ENCODE data around the gene EIF4B. TPM values are rescaled to one million over a fixed set of nuclear protein-coding genes. Genes with fewer than 3 reads are reported as not detected.

EIF4B gene, protein sequence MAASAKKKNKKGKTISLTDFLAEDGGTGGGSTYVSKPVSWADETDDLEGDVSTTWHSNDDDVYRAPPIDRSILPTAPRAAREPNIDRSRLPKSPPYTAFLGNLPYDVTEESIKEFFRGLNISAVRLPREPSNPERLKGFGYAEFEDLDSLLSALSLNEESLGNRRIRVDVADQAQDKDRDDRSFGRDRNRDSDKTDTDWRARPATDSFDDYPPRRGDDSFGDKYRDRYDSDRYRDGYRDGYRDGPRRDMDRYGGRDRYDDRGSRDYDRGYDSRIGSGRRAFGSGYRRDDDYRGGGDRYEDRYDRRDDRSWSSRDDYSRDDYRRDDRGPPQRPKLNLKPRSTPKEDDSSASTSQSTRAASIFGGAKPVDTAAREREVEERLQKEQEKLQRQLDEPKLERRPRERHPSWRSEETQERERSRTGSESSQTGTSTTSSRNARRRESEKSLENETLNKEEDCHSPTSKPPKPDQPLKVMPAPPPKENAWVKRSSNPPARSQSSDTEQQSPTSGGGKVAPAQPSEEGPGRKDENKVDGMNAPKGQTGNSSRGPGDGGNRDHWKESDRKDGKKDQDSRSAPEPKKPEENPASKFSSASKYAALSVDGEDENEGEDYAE
- total RNA-seq = 1,845 and 2,136 TPM in 2 replicates

GRCh38 chr12:53005986-53006809, at the start of gene EIF4B:
Gene EIF4B, plus strand, starts transcription at chr12:53006456. Its CDS starts 28 bp downstream, at chr12:53006484.

GRCh38 chr12:53049571-53050318, 43.5 kb downstream of the EIF4B start, which contains the start of gene TNS2:
Gene TNS2, plus strand, starts transcription at chr12:53050065. Its CDS starts 121 bp downstream, at chr12:53050186.

GRCh38 chr12:53079226-53080117, 73.2 kb downstream of the EIF4B start, which contains the start of gene SPRYD3:
Gene SPRYD3, minus strand, starts transcription at chr12:53079390. Its CDS starts 57 bp downstream, at chr12:53079333.

Other genes with a start within 250 kb of the EIF4B start
- gene KRT76, start 229.1 kb upstream of the EIF4B start, total RNA-seq = not detected in 2 replicates
- not detected in 2 replicates for gene KRT3, start 210.3 kb upstream of the EIF4B start, total RNA-seq
- 0.14 TPM in 1 of 2 replicates, not detected in the other for gene KRT4, start 192.3 kb upstream of the EIF4B start, total RNA-seq
- not detected in 2 replicates for gene KRT79, start 172.1 kb upstream of the EIF4B start, total RNA-seq
- not detected in 2 replicates for gene KRT78, start 157.5 kb upstream of the EIF4B start, total RNA-seq
- 6.7 and 13.4 TPM in 2 replicates for gene KRT8, start 101.4 kb upstream of the EIF4B start, total RNA-seq
- gene KRT18, start 57.3 kb upstream of the EIF4B start, total RNA-seq = 66.7 and 246 TPM in 2 replicates
- gene TNS2, start 43.6 kb downstream of the EIF4B start, total RNA-seq = 23.2 and 37.3 TPM in 2 replicates
- 17.2 and 31.2 TPM in 2 replicates for gene SPRYD3, start 72.9 kb downstream of the EIF4B start, total RNA-seq
- gene IGFBP6, start 91.2 kb downstream of the EIF4B start, total RNA-seq = 666 and 756 TPM in 2 replicates
- 0.09 TPM in 1 of 2 replicates, not detected in the other for gene SOAT2, start 97.0 kb downstream of the EIF4B start, total RNA-seq
- gene ZNF740, start 174.3 kb downstream of the EIF4B start, total RNA-seq = 13.2 and 16.2 TPM in 2 replicates
- gene CSAD, start 174.5 kb downstream of the EIF4B start, total RNA-seq = 7.3 and 11.3 TPM in 2 replicates
- gene ITGB7, start 200.8 kb downstream of the EIF4B start, total RNA-seq = 0.14 and 0.37 TPM in 2 replicates
- 17.5 and 21.2 TPM in 2 replicates for gene RARG, start 225.8 kb downstream of the EIF4B start, total RNA-seq

Measured in smooth muscle cell of bladder (primary cell).